DOHH2 (cell line): ENCODE results near the gene TMEM167A.

Experiments
- EZH2phosphoT487 ChIP-seq: fragments of 200-600 bp; sonication (generic); IDR thresholded peaks from 2 replicates; pipeline ENCODE4 v1.6.1; 2017; ENCODE audit warnings: borderline replicate concordance, mild to moderate bottlenecking, antibody characterized with exemption, low read length, moderate library complexity, mixed read lengths
- TF ChIP-seq, protein P1 (sequence below): fragments of 200-600 bp; sonication (generic); IDR thresholded peaks from one replicate; pipeline ENCODE4 v1.5.1; 2014; ENCODE audit warnings: antibody characterized with exemption, mild to moderate bottlenecking, low read depth, low read length; ENCODE audit not compliant: poor library complexity, severe bottlenecking

DNA sequence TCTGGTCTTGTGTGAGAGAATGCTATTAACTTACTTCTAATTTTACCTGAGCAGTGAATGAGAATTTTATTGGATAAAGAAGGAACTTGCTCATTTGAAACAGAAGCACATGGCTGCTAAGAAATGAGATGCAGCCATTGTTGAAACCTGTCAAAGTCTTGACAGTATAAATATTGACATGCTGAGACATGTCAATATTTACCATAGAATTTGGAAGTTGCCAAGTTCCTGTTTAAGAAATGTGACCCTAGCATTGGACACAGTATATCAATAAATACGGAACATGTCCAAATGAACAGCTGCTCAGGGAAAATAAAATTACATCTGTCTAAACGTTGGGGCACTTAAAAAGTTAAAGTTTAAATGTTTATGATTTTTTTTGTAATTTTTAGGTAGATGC is 7.9 kb upstream of the TMEM167A start:
- TF ChIP-seq, protein P1, sequence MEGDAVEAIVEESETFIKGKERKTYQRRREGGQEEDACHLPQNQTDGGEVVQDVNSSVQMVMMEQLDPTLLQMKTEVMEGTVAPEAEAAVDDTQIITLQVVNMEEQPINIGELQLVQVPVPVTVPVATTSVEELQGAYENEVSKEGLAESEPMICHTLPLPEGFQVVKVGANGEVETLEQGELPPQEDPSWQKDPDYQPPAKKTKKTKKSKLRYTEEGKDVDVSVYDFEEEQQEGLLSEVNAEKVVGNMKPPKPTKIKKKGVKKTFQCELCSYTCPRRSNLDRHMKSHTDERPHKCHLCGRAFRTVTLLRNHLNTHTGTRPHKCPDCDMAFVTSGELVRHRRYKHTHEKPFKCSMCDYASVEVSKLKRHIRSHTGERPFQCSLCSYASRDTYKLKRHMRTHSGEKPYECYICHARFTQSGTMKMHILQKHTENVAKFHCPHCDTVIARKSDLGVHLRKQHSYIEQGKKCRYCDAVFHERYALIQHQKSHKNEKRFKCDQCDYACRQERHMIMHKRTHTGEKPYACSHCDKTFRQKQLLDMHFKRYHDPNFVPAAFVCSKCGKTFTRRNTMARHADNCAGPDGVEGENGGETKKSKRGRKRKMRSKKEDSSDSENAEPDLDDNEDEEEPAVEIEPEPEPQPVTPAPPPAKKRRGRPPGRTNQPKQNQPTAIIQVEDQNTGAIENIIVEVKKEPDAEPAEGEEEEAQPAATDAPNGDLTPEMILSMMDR, result no peak
- no peak for TF ChIP-seq EZH2phosphoT487
